ENCODE measurements around the gene CACNG1.

Gene CACNG1

DNA sequence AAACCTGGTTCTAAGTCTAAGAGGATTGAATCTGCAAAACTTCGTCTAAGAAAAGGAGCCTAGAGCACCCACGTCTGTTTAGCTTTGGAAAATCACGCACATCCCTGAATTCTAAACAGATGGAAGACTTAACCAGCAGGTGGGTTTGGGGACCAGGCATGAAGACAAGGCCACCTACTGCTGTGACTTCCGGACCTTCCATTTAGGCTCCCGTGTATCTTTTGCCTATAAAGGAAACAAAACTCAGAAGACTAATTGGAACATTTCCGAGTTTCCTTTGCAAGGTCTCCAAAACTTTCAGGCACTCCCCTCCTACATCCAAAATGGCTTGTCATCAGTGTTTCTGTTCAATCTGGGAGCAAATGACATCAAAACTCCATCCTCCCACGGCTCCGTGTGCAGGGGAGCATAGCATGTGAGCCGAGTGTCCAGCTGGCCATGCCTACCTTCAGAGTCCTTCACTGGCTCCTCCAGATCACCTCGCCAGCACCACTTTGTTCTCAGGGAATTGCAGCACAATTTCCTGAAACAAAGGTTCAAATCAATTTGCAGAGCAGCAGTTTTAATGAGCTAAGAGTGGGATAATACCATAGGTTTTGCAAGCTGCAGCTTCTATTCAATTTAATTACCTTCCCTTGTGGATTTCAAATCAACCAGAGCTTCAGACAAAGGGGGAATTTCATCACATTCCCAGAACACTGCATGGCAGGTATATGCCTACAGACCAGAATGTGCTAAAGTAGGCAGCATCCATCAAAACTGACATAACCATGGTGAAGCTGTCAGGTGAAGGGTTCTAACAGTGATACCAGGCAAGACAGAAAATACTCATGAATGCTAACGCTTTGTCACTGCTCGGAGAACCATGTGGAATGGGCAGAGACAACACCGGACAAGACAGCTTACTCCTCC, 23.5 kb downstream of the CACNG1 start:
- DNase-seq (ENCODE audit: insufficient read length, low spot score) (no peak), FAIRE-seq (no peak)
- TF ChIP-seq, protein P1, sequence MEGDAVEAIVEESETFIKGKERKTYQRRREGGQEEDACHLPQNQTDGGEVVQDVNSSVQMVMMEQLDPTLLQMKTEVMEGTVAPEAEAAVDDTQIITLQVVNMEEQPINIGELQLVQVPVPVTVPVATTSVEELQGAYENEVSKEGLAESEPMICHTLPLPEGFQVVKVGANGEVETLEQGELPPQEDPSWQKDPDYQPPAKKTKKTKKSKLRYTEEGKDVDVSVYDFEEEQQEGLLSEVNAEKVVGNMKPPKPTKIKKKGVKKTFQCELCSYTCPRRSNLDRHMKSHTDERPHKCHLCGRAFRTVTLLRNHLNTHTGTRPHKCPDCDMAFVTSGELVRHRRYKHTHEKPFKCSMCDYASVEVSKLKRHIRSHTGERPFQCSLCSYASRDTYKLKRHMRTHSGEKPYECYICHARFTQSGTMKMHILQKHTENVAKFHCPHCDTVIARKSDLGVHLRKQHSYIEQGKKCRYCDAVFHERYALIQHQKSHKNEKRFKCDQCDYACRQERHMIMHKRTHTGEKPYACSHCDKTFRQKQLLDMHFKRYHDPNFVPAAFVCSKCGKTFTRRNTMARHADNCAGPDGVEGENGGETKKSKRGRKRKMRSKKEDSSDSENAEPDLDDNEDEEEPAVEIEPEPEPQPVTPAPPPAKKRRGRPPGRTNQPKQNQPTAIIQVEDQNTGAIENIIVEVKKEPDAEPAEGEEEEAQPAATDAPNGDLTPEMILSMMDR (IDR thresholded peaks at IDR 0.05; ENCODE audit: insufficient read depth, missing control alignments) = no peak

DNA sequence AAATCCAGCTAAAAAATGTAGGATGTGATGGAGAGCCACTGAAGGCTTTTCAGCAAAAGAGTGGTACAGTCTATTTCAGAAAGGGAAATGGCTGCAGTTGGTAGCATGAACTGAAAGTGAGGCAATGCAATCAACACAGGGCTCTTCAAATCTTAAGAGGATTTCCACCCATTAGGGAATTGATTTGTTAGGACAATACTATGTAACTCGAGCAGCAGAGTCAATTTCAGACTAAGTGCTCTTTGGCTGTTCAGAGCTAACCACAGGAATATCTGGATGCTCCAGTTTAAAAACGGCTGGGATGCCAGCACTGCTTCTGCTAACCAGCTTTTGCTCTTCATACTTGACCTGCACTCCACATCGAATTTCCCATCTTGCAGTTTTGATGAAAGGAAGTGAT, 24.6 kb downstream of the CACNG1 start:
- no peak for DNase-seq (ENCODE audit: insufficient read length, low spot score)
- TF ChIP-seq, protein P1 (IDR thresholded peaks at IDR 0.05; ENCODE audit: insufficient read depth, missing control alignments) = no peak
- peak; percentile 89 for FAIRE-seq

DNA sequence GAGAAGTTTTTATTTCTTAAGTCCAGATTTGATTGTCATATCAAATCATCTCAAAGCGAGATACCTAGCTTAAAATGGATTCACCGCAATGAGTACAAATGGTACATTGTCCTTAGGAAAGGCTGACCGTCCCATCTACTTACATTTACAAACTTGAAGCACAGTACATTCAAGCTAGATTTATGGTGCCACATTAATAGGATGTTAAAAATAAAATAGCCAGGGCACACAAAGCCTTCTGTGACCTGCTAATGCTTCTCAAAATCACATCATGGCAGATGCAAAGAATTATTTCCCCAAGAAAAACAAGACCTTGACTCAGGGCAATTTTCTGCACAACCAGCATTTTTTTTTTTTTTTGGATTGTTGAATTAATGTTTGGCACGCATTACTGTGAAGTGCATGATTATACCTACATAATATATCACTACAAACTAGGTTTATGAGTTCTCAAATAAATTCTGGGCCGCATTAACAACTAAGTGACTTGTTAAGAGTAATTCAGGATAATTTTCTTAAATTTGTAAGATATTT, 25.3 kb downstream of the CACNG1 start:
- TF ChIP-seq, protein P1 (IDR thresholded peaks at IDR 0.05; ENCODE audit: insufficient read depth, missing control alignments) = no peak
- DNase-seq (ENCODE audit: insufficient read length, low spot score) (no peak), FAIRE-seq (no peak)

DNA sequence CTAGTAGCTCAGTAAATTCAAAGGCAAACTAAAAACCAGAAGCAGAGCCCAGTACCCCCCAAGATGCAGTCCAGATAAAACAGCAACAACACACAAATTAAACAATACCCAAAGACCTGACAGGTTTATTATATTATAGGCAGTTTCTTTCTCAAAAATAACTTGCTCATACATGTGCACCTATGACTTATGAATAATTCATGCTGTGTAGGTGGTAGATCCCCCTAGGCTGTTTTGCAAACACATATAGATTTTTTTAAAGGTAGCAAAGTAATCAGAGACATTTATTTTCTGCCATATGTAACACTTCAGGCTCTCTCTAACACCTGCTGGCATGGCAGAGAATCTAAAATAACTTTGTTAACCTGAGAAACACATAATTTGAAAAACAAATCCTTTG, 27.2 kb downstream of the CACNG1 start:
- FAIRE-seq = no peak
- no peak for DNase-seq (ENCODE audit: insufficient read length, low spot score)
- TF ChIP-seq, protein P1 (IDR thresholded peaks at IDR 0.05; ENCODE audit: insufficient read depth, missing control alignments) = no peak

DNA sequence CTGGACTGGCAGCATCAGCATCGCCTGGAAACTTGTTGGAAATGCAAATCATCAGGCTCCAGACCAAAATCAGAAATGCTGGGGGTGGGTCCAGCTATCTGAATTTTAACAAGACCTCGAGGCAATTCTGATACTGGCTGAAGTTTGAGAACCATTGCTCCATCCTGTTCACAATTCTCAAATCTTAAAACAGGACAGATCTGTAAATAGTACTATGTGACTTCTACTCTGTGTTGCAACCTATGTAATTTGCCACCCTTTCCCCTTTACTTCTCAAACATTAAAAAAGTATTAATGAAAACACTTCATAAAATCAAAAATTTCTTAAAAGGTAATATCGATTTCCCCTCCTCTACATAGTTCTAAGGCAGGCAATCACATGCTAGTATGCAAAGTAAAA, 28.5 kb downstream of the CACNG1 start:
- no peak for FAIRE-seq
- TF ChIP-seq, protein P1 (IDR thresholded peaks at IDR 0.05; ENCODE audit: insufficient read depth, missing control alignments) = no peak

DNA sequence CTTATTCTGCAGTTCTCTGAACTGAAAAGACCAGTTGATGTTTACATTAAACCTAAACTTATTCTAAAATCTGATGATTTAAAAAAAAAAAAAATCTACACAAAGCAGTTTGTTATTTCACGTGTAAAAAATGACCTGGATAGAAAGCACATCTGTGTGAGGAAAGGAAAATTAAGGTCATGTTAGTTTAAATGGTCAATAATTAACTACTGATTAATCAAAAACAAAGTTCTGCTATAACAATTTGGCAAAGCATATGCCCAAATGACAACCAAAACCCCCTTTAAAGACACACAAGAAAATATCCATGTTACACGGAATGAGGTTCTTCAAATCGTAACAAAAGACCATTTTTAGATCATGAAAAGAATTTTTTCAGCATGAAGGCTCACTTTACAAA, 30.4 kb downstream of the CACNG1 start:
- FAIRE-seq (no peak), DNase-seq (ENCODE audit: insufficient read length, low spot score) (no peak)
- TF ChIP-seq, protein P1 (IDR thresholded peaks at IDR 0.05; ENCODE audit: insufficient read depth, missing control alignments) = no peak

More for the DNA sequence above, 28.5 kb downstream of the CACNG1 start:
- DNase-seq (ENCODE audit: insufficient read length, low spot score) = no peak

DNA sequence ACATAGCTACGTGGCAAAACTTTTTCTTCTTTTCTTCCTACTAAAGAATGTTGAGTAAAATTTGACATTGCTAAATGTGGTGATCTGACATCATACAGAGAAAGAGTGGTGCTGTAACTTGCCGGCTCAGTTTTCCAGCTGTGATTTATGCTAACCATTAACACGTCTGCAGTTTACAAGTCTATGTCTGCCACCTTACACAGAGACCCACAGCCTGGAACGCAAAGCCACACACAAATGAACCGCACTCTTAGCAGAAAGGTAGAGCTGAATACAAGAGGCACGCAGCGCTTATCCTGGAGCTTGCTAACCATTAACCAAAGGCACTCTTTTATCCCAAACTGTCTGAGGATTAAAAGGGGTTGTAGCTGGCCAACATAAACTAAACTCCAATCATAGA, 31.9 kb downstream of the CACNG1 start:
- FAIRE-seq = no peak
- no peak for DNase-seq (ENCODE audit: insufficient read length, low spot score)
- TF ChIP-seq, protein P1 (IDR thresholded peaks at IDR 0.05; ENCODE audit: insufficient read depth, missing control alignments) = no peak

Data from D721Med (cell line).